ENCODE data around the gene ITGB5. TPM values are rescaled to one million over a fixed set of nuclear protein-coding genes. Genes with fewer than 3 reads are reported as not detected.

Gene ITGB5
- total RNA-seq, 1 experiment from 2014 or later: 132 TPM

Small RNA genes lying within 50 kb of the gene (microRNA-seq; reads per million reads assigned to microRNA genes)
- not detected for gene MIR544B

Other genes starting within 250 kb of the ITGB5 start
- gene UMPS, start 156.9 kb downstream of the ITGB5 start, total RNA-seq (2022): 59.3 and 62.9 TPM in 2 replicates
- 3.5 and 5.0 TPM in 2 replicates for gene MUC13, start 47.4 kb upstream of the ITGB5 start, total RNA-seq (2022)
- gene HEG1, start 168.6 kb upstream of the ITGB5 start, total RNA-seq (2022): 51.8 and 69.8 TPM in 2 replicates

Data from Caco-2 (cell line).